CD8-positive, alpha-beta memory T cell (primary cell): Measurements from ENCODE around the gene ISYNA1. TPM values are rescaled to one million over a fixed set of nuclear protein-coding genes. Genes with fewer than 3 reads are reported as not detected.

Experiments
- CTCF ChIA-PET: fragments of 350-600 bp; sonication (Branson Sonifier 250); formaldehyde crosslinking; loops from one replicate; lab custom pipeline; 2021; ENCODE audit warnings: antibody characterized with exemption; lab: Charles Lee
- POLR2A ChIA-PET: fragments of 350-600 bp; sonication (Branson Sonifier 250); formaldehyde crosslinking; loops from one replicate; lab custom pipeline; 2021; ENCODE audit warnings: antibody characterized with exemption; lab: Charles Lee
- DNase-seq, 5 donors: peaks; one replicate each; pipeline versions ENCODE4 v3.0.0 to v3.0.0-alpha.2; 2020 to 2022; ENCODE audit warnings: mixed read lengths in 1 of 5
- H3K27ac ChIP-seq: one replicate; pipeline ENCODE4 v1.7.0; 2013; ENCODE audit warnings: low read depth, mild to moderate bottlenecking, low read length, moderate library complexity
- H3K27me3 ChIP-seq: 2 replicates; pipeline ENCODE4 v1.7.0; 2013; ENCODE audit warnings: low read length, mild to moderate bottlenecking; ENCODE audit not compliant: insufficient read depth, poor library complexity, severe bottlenecking
- H3K36me3 ChIP-seq: 2 replicates; pipeline ENCODE4 v1.7.0; 2013; ENCODE audit warnings: mild to moderate bottlenecking, low read length, moderate library complexity; ENCODE audit not compliant: insufficient read depth
- H3K4me1 ChIP-seq: 2 replicates; pipeline ENCODE4 v1.7.0; 2013; ENCODE audit warnings: mild to moderate bottlenecking, low read length, moderate library complexity; ENCODE audit not compliant: insufficient read depth
- H3K4me3 ChIP-seq: 2 replicates; pipeline ENCODE4 v1.7.0; 2013; ENCODE audit warnings: mild to moderate bottlenecking, low read length
- H3K9me3 ChIP-seq: 2 replicates; pipeline ENCODE4 v1.7.0; 2013; ENCODE audit warnings: mild to moderate bottlenecking, low read length
- H3K27ac Mint-ChIP-seq, 8 donors: one replicate each; pipeline ENCODE4 v1.8.0; 2020 to 2021; ENCODE audit warnings: mixed read lengths in 8 of 8, mild to moderate bottlenecking in 6 of 8, inconsistent platforms in 3 of 8, moderate library complexity in 3 of 8
- H3K27me3 Mint-ChIP-seq, 2 donors: one replicate each; pipeline ENCODE4 v1.8.0; 2020 to 2021; ENCODE audit warnings: mixed read lengths in 2 of 2, mild to moderate bottlenecking in 1 of 2, moderate library complexity in 1 of 2
- H3K36me3 Mint-ChIP-seq, 3 donors: one replicate each; pipeline ENCODE4 v1.8.0; 2020 to 2021; ENCODE audit warnings: mixed read lengths in 3 of 3, inconsistent platforms in 1 of 3, mild to moderate bottlenecking in 1 of 3
- H3K4me1 Mint-ChIP-seq, 3 donors: one replicate each; pipeline ENCODE4 v1.8.0; 2020 to 2021; ENCODE audit warnings: mixed read lengths in 3 of 3, inconsistent platforms in 1 of 3, mild to moderate bottlenecking in 1 of 3
- H3K4me3 Mint-ChIP-seq, 7 donors: one replicate each; pipeline ENCODE4 v1.8.0; 2020 to 2021; ENCODE audit warnings: mixed read lengths in 7 of 7, mild to moderate bottlenecking in 6 of 7, moderate library complexity in 4 of 7, inconsistent platforms in 2 of 7
- H3K9me3 Mint-ChIP-seq, 5 donors: one replicate each; pipeline ENCODE4 v1.8.0; 2020 to 2022; ENCODE audit warnings: mixed read lengths in 5 of 5, mild to moderate bottlenecking in 3 of 5, moderate library complexity in 2 of 5, inconsistent platforms in 1 of 5
- polyA plus RNA-seq: library from polyadenylated mRNA; unstranded; fragments of 300-500 nt; fragmentation: Illumina TruSeq; gene quantifications from one replicate; pipeline ENCODE4 v1.2.3, GENCODE V29; 2021
- total RNA-seq, 2 experiments: library from RNA; stranded (reverse); gene quantifications; one replicate each; pipeline ENCODE4 v1.2.3, GENCODE V29; 2021

The ISYNA1 gene
- total and polyA plus RNA-seq, 3 experiments from 2014 or later: 18.2 to 33.2 (median 20.3) TPM

DNA sequence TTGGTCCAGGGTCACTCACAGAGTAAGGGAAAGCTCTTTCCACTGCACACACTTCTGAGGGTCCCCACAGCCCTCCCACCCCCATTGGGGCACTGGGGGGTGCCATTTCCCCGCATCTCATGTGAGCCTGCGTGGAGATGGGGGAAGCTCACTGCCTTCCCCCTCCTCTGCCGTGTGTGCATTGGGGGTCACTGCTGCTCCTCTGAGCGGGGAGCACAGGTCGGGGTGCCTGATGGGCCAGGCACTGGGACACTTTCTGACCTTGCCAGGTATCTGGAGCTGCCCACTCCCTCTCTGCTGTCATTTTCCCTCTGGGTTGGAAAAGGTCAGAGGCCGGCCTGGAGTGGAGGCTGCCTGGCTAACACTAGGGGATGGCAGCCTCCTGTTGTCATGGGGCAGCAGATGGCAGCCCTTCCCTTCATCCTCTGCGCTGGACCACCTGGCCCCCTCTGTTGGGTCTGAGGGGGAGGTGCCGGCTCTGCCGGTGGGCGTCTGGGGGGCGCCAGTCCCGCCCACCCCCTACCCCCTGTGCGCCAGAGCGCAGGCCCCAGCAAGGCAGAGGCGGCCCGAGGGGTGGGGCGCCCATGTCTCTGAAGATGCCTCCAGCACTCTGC is 9.7 kb downstream of the ISYNA1 start:
- Mint-ChIP-seq H3K27ac (peak overlapping the region; percentile 85 to 99 (median 93)), H3K9me3 (no peaks in the 10 kb centered on the region), H3K4me3 (peak overlapping the region in 6 of 7 donors; percentile 37 to 85 (median 65)), H3K4me1 (peaks cover 21 to 71% (median 26%) of the 10 kb centered on the region in 3 donors), H3K36me3 (peaks cover 0 to 1% (median 0%) of the 10 kb centered on the region in 3 donors), H3K27me3 (no peaks in the 10 kb centered on the region)
- Histone ChIP-seq H3K4me3 (no peak overlapping the region), H3K9me3 (no peaks in the 10 kb centered on the region), H3K27ac (peak overlapping the region; percentile 90), H3K4me1 (peaks cover 44% of the 10 kb centered on the region), H3K36me3 (no peaks in the 10 kb centered on the region), H3K27me3 (no peaks in the 10 kb centered on the region)
- ChIA-PET CTCF (interaction anchor here (1.1 to 2.4 kb wide), 3 partner anchors 9 to 23 kb away, joined by 4 to 20 read pairs (median 7); partner anchors contain the start of gene SSBP4), POLR2A (interaction anchor here (0.9 to 2.8 kb wide), 9 partner anchors 8 to 148 kb away, joined by 4 to 33 read pairs (median 5); partner anchors contain the start of genes JUND, SSBP4 and UBA52)
- DNase-seq: no peak

DNA sequence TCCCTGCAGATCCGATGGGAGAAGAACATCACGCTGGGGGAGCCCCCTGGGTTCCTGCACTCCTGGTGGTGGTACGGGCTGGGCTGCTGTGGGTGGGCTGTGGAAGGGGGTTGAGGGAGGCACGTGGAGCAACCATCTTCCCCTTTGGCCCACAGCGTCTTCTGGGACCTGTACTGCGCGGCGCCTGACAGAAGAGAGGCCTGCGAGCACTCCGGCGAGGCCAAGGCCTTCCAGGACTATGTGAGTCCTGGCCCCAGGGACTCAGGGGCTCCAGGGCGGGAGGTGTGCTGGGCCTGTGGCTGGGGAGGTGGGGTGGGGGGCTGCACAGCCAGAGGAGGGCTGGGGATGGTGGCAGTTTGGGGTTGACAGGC is 10.2 kb downstream of the ISYNA1 start:
- Histone ChIP-seq H3K4me1 (peaks cover 48% of the 10 kb centered on the region), H3K9me3 (no peaks in the 10 kb centered on the region), H3K27me3 (no peaks in the 10 kb centered on the region), H3K4me3 (no peak overlapping the region), H3K36me3 (no peaks in the 10 kb centered on the region), H3K27ac (no peak overlapping the region)
- Mint-ChIP-seq H3K4me1 (peaks cover 27 to 74% (median 31%) of the 10 kb centered on the region in 3 donors), H3K27ac (peak overlapping the region; percentile 66 to 97 (median 88)), H3K27me3 (no peaks in the 10 kb centered on the region), H3K4me3 (no peak overlapping the region), H3K36me3 (peaks cover 0 to 1% (median 0%) of the 10 kb centered on the region in 3 donors), H3K9me3 (no peaks in the 10 kb centered on the region)
- ChIA-PET POLR2A (interaction anchor here (1.6 to 2.8 kb wide), 2 partner anchors 9 to 147 kb away, joined by 9 to 33 read pairs; partner anchors contain the start of gene SSBP4), CTCF (interaction anchor here (1.1 to 2.4 kb wide), 2 partner anchors 9 to 17 kb away, joined by 4 to 20 read pairs; partner anchors contain the start of gene SSBP4)
- DNase-seq: peak in 1 of 5 donors; percentile 51

DNA sequence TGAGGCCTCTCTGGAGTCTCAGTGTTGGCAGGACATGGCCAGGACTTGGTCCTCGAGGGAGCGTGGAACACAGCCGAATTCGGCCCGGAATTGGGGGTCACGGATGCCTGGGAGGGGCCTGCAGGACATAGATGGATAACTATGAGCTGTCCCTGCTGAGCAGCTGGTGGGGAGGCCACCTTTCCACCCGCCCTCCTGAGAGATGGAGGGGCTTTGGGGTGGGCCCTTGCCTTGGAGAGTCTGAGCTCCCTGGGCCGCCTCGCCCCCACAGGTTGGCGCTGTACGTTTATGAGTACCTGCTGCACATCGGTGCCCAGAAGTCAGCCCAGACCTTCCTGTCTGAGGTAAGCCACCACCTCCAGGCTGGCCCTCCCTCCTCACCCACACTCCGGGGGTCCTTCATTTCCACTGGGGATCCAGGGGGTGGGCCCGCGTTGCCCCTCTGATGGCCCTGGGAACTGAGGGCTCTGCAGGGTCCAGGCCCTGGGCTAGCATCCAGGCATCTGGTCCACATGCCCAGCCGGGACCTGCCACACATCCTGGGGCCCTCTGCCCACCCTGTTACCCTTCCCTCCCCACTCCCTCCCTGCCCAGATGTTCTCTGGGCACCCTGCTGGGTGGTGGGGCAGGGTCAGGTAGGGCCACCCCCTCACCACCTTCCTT is 10.7 kb downstream of the ISYNA1 start:
- CTCF ChIA-PET: interaction anchor here (2.4 kb wide), 1 partner anchor 8 kb away, joined by 20 read pairs; the partner anchor contains the start of gene SSBP4
- Mint-ChIP-seq H3K4me1 (peaks cover 32 to 77% (median 36%) of the 10 kb centered on the region in 3 donors), H3K36me3 (peaks cover 0 to 1% (median 0%) of the 10 kb centered on the region in 3 donors), H3K27me3 (no peaks in the 10 kb centered on the region), H3K27ac (peak overlapping the region in 7 of 8 donors; percentile 70 to 92 (median 81)), H3K9me3 (no peaks in the 10 kb centered on the region), H3K4me3 (peak overlapping the region in 1 of 7 donors; percentile 28)
- H3K4me3 ChIP-seq: no peak overlapping the region
- POLR2A ChIA-PET: interaction anchor here (2.8 kb wide), 1 partner anchor 8 kb away, joined by 33 read pairs; the partner anchor contains the start of gene SSBP4
- H3K27me3 ChIP-seq: no peaks in the 10 kb centered on the region
- peaks cover 50% of the 10 kb centered on the region for H3K4me1 ChIP-seq
- DNase-seq: peak in 1 of 5 donors; percentile 53
- H3K36me3 ChIP-seq: no peaks in the 10 kb centered on the region
- no peak overlapping the region for H3K27ac ChIP-seq
- no peaks in the 10 kb centered on the region for H3K9me3 ChIP-seq

DNA sequence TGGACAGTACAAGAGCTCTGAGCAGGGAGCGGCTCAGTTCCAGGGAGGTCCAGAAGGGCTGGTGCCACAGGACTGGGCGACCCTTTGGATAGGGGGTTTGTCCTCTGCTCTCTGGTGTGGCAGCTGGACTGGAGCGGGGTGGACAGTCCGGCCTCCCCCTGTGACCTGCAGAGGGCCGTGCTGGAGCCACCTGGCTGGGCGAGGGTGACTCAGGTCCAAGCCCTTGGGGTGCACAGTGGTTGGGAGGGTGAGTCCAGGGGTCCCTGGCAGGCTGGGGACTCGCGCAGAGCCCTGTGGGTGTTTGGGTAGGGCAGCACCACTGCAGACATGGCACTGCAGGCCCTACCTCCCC is 11.5 kb downstream of the ISYNA1 start:
- H3K36me3 ChIP-seq: no peaks in the 10 kb centered on the region
- Mint-ChIP-seq H3K27me3 (no peaks in the 10 kb centered on the region), H3K9me3 (no peaks in the 10 kb centered on the region), H3K36me3 (peaks cover 0 to 1% (median 0%) of the 10 kb centered on the region in 3 donors), H3K27ac (peak overlapping the region in 7 of 8 donors; percentile 42 to 95 (median 90)), H3K4me1 (peaks cover 40 to 80% (median 45%) of the 10 kb centered on the region in 3 donors), H3K4me3 (peak overlapping the region in 1 of 7 donors; percentile 60)
- H3K4me3 ChIP-seq: no peak overlapping the region
- DNase-seq: peak in 1 of 5 donors; percentile 46
- ChIA-PET CTCF (interaction anchor here (0.9 kb wide), 1 partner anchor 70 kb away, joined by 3 read pairs; no protein-coding TSS in a partner anchor), POLR2A (interaction anchor here (1.1 kb wide), 1 partner anchor 145 kb away, joined by 3 read pairs; the partner anchor contains the start of gene JUND)
- no peak overlapping the region for H3K27ac ChIP-seq
- no peaks in the 10 kb centered on the region for H3K27me3 ChIP-seq
- peaks cover 58% of the 10 kb centered on the region for H3K4me1 ChIP-seq
- H3K9me3 ChIP-seq: no peaks in the 10 kb centered on the region

DNA sequence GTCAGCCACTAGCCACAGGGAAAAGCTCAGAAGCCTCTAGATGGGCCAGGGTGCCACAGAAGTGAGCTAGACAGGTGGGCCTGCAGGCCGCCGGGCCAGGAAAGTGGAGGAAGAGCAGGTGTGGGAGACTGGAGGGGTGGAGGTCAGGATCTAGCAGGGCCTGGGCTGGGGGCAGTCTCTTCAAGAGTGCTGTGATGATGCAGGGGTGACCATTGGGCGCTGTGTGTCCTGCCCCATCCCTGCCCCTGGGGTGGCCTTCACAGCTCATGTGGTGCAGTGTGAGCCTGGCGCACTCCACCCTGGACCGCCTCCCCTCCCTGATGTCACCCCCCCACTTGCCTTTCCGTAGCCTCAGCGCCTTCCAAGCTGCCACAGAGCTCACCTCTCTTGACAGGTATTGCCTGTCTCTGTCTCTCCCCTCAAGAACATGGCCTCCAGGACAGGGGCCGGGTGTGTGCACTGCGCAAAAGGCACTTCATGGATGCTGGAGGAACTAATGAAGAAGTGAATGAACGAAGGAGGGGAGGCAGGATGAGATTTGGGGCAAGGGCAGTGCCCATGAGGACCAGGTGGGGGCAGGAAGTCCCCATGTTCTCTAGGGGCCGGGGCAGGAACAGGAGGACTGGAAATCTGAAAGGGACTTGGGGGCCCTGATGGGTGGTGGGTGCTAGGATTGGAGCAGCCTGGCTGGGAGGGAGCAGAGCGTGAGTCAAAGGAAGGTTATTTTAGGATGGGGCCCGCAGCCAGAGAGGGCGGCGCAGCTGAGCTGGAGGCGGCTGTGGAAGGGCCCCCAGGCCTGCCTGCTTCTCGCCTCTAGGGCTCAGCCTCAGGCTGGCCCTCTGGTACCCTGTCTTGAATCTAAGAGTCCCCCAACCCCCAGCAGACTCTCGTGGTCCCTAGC is 12.2 kb downstream of the ISYNA1 start:
- H3K27me3 Mint-ChIP-seq: no peaks in the 10 kb centered on the region
- DNase-seq: peak in 1 of 5 donors; percentile 61
- peaks cover 63% of the 10 kb centered on the region for H3K4me1 ChIP-seq
- no peak overlapping the region for H3K4me3 ChIP-seq
- H3K27me3 ChIP-seq: no peaks in the 10 kb centered on the region
- H3K9me3 ChIP-seq: no peaks in the 10 kb centered on the region
- CTCF ChIA-PET: interaction anchor here (0.9 to 1.1 kb wide), 2 partner anchors 10 to 70 kb away, joined by 3 to 4 read pairs; no protein-coding TSS in a partner anchor
- no peaks in the 10 kb centered on the region for H3K9me3 Mint-ChIP-seq
- no peak overlapping the region for H3K27ac ChIP-seq
- H3K4me3 Mint-ChIP-seq: peak overlapping the region in 6 of 7 donors; percentile 29 to 66 (median 62)
- H3K27ac Mint-ChIP-seq: peak overlapping the region; percentile 66 to 96 (median 94)
- peaks cover 0 to 1% (median 0%) of the 10 kb centered on the region in 3 donors for H3K36me3 Mint-ChIP-seq
- H3K4me1 Mint-ChIP-seq: peaks cover 46 to 86% (median 51%) of the 10 kb centered on the region in 3 donors
- POLR2A ChIA-PET: interaction anchor here (0.6 to 1.1 kb wide), 2 partner anchors 10 to 144 kb away, joined by 3 read pairs; partner anchors contain the start of gene JUND
- no peaks in the 10 kb centered on the region for H3K36me3 ChIP-seq

DNA sequence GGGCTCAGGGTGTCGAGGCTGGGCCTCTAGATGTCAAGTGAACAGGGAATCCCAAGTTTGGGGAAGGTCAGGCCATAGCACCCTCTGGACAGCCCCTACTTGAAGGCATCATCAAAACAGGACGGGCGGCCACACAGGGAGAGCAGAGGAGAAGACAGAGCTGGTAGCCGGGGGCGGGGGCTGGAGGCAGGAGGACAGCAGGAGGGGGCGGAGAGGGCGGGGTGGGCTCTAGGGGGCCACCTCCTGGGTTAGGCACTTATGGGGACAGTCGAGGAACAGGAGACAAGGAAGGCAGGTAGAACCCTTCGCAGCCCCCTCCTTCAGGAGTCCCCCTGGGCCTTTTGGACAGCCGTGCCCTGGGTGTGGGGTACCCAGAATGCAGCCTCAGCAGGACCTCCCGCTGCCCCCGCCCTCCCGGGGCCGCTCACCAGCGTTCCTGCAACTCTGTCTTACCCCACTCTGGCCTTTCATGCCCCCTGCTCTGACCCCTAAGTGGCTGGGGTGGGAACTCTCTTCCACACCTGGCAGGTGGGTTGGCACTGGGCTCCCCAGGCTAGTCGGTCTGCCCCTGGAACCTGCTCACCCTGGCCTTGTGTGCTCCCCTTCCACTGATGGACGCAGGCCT is 12.9 kb downstream of the ISYNA1 start:
- Mint-ChIP-seq H3K4me1 (peaks cover 52 to 88% (median 54%) of the 10 kb centered on the region in 3 donors), H3K27me3 (peaks cover 0 to under 1% of the 10 kb centered on the region in 2 donors), H3K9me3 (no peaks in the 10 kb centered on the region), H3K27ac (peak overlapping the region in 6 of 8 donors; percentile 29 to 95 (median 76)), H3K4me3 (no peak overlapping the region), H3K36me3 (peaks cover 0 to 5% (median 0%) of the 10 kb centered on the region in 3 donors)
- no peak overlapping the region for H3K4me3 ChIP-seq
- no peaks in the 10 kb centered on the region for H3K27me3 ChIP-seq
- no peak overlapping the region for H3K27ac ChIP-seq
- H3K36me3 ChIP-seq: no peaks in the 10 kb centered on the region
- CTCF ChIA-PET: interaction anchor here (1.1 kb wide), 1 partner anchor 11 kb away, joined by 4 read pairs; no protein-coding TSS in a partner anchor
- POLR2A ChIA-PET: interaction anchor here (0.6 to 6.5 kb wide), 3 partner anchors 9 to 143 kb away, joined by 3 to 42 read pairs (median 3); partner anchors contain the start of gene JUND
- peak in 1 of 5 donors; percentile 46 for DNase-seq
- peaks cover 60% of the 10 kb centered on the region for H3K4me1 ChIP-seq
- H3K9me3 ChIP-seq: no peaks in the 10 kb centered on the region
